Esophagus muscularis mucosa (tissue), 3 donors: ENCODE data around the gene TEDC1.

Experiments used
- CTCF ChIP-seq, 3 experiments: fragments of 200-600 bp in 2 of 3; fragments of 450-650 bp in 1 of 3; sonication (generic) in 2 of 3; IDR thresholded peaks; one replicate each; pipeline ENCODE4 v1.5.1; 2017 to 2019; ENCODE audit warnings: antibody characterized with exemption in 3 of 3, mild to moderate bottlenecking in 2 of 3, moderate library complexity in 1 of 3
- POLR2A ChIP-seq: fragments of 450-650 bp; IDR thresholded peaks from one replicate; pipeline ENCODE4 v1.6.1; 2017; ENCODE audit warnings: antibody characterized with exemption, moderate library complexity, mild to moderate bottlenecking, low read depth
- POLR2AphosphoS5 ChIP-seq, 2 donors: sonication (generic); formaldehyde crosslinking; IDR thresholded peaks; one replicate each; pipeline ENCODE4 v1.6.1; 2017; ENCODE audit warnings: antibody characterized with exemption in 2 of 2

DNA sequence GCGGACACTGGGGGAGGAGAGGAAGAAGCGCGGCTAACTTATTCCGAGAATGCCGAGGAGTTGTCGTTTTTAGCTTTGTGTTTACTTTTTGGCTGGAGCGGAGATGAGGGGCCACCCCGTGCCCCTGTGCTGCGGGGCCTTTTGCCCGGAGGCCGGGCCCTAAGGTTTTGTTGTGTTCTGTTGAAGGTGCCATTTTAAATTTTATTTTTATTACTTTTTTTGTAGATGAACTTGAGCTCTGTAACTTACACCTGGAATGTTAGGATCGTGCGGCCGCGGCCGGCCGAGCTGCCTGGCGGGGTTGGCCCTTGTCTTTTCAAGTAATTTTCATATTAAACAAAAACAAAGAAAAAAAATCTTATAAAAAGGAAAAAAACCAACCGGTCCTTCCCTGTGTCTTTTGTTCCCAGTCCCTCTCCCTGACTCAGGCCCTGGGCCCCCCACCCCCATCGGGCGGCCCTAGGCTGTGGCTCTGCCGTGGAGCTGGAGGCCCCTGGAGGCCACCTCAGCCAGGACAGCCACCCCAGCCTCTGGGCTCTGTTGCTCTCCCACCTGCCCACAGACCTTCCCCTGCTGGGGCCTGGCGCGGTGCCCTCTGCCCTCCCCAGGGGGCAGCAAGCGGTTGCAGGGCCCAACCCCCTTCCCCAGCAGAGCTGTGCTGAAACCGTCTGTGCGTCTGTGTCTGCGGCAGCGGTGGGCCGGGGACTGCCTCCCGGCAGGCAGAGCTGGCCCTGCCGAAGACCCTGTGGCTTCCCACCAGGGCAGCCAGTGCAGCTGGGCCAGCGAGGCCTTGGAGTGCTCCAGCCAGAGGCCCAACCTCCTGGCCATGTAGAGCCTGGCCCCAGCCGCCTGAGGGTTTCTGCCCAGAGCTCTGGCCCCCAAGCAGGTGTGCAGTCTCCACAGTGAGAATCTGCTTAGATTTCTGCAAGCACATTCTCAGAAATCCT, 20.4 kb upstream of the TEDC1 start:
- no peak for TF ChIP-seq CTCF (IDR thresholded peaks at IDR 0.05)
- no peak for TF ChIP-seq POLR2AphosphoS5 (IDR thresholded peaks at IDR 0.05)
- TF ChIP-seq POLR2A: no peak
